H9 (cell line): ENCODE results near the gene MAPKAPK2. TPM values are rescaled to one million over a fixed set of nuclear protein-coding genes. Genes with fewer than 3 reads are reported as not detected.

ENCODE experiments used
- DNase-seq: peaks from one replicate; pipeline ENCODE4 v3.0.0-alpha.2; 2017
- H2AFZ ChIP-seq: one replicate; pipeline ENCODE4 v1.6.1; 2013; ENCODE audit warnings: mild to moderate bottlenecking, low read length, control low read depth, moderate library complexity
- H2AK5ac ChIP-seq: 2 replicates; pipeline ENCODE4 v1.6.1; 2013; ENCODE audit warnings: low read length, control low read depth, mixed read lengths; ENCODE audit not compliant: insufficient read length
- H2BK120ac ChIP-seq: one replicate; pipeline ENCODE4 v1.6.1; 2013; ENCODE audit warnings: low read depth, mild to moderate bottlenecking, low read length, control low read depth, inconsistent platforms; ENCODE audit not compliant: poor library complexity, severe bottlenecking
- H2BK12ac ChIP-seq: 2 replicates; pipeline ENCODE4 v1.6.1; 2013; ENCODE audit warnings: low read length, control low read depth, mixed read lengths, low read depth; ENCODE audit not compliant: insufficient read length
- H2BK15ac ChIP-seq: 2 replicates; pipeline ENCODE4 v1.6.1; 2013; ENCODE audit warnings: low read depth, low read length, control low read depth
- H2BK20ac ChIP-seq: one replicate; pipeline ENCODE4 v1.6.1; 2013; ENCODE audit warnings: low read depth, mild to moderate bottlenecking, low read length, control low read depth, inconsistent platforms; ENCODE audit not compliant: poor library complexity, severe bottlenecking
- H2BK5ac ChIP-seq: 2 replicates; pipeline ENCODE4 v1.6.1; 2013; ENCODE audit warnings: low read length, control low read depth, mixed read lengths; ENCODE audit not compliant: insufficient read length
- H3K14ac ChIP-seq: 2 replicates; pipeline ENCODE4 v1.6.1; 2013; ENCODE audit warnings: low read length, control low read depth; ENCODE audit not compliant: insufficient read depth
- H3K18ac ChIP-seq: 2 replicates; pipeline ENCODE4 v1.6.1; 2013; ENCODE audit warnings: low read depth, mild to moderate bottlenecking, mixed read lengths, low read length, control low read depth; ENCODE audit not compliant: insufficient read length
- H3K23ac ChIP-seq: 2 replicates; pipeline ENCODE4 v1.6.1; 2013; ENCODE audit warnings: low read length, control low read depth, mixed read lengths, low read depth; ENCODE audit not compliant: insufficient read length
- H3K23me2 ChIP-seq: 2 replicates; pipeline ENCODE4 v1.6.1; 2013; ENCODE audit warnings: low read depth, mild to moderate bottlenecking, mixed read lengths, low read length, control low read depth; ENCODE audit not compliant: insufficient read length, poor library complexity, severe bottlenecking
- H3K27ac ChIP-seq: 2 replicates; pipeline ENCODE4 v1.5.1; 2013; ENCODE audit warnings: low read length, control low read depth, mixed read lengths, low read depth; ENCODE audit not compliant: insufficient read length
- H3K27me3 ChIP-seq: 2 replicates; pipeline ENCODE4 v1.6.1; 2013; ENCODE audit warnings: low read length, control low read depth, inconsistent platforms; ENCODE audit not compliant: insufficient read depth
- H3K4ac ChIP-seq: 2 replicates; pipeline ENCODE4 v1.6.1; 2013; ENCODE audit warnings: low read depth, mild to moderate bottlenecking, control low read depth, inconsistent platforms, low read length, moderate library complexity
- H3K4me1 ChIP-seq: 2 replicates; pipeline ENCODE4 v1.6.1; 2013; ENCODE audit warnings: low read length, control low read depth, inconsistent platforms; ENCODE audit not compliant: insufficient read depth
- H3K4me2 ChIP-seq: 2 replicates; pipeline ENCODE4 v1.6.1; 2013; ENCODE audit warnings: low read length, control low read depth, mixed read lengths; ENCODE audit not compliant: insufficient read length, insufficient read depth
- H3K56ac ChIP-seq: 2 replicates; pipeline ENCODE4 v1.6.1; 2013; ENCODE audit warnings: low read depth, mild to moderate bottlenecking, mixed read lengths, low read length, control low read depth; ENCODE audit not compliant: insufficient read length
- H3K79me1 ChIP-seq: 2 replicates; pipeline ENCODE4 v1.6.1; 2013; ENCODE audit warnings: low read depth, mild to moderate bottlenecking, moderate library complexity, low read length, control low read depth, inconsistent platforms; ENCODE audit not compliant: insufficient read depth, poor library complexity, severe bottlenecking
- H3K79me2 ChIP-seq: 2 replicates; pipeline ENCODE4 v1.6.1; 2013; ENCODE audit warnings: low read length, control low read depth, inconsistent platforms; ENCODE audit not compliant: insufficient read depth
- H3K9ac ChIP-seq: 2 replicates; pipeline ENCODE4 v1.6.1; 2013; ENCODE audit warnings: low read length, control low read depth, mixed read lengths; ENCODE audit not compliant: insufficient read length; ENCODE audit errors: extremely low read depth
- H3K9me3 ChIP-seq: one replicate; pipeline ENCODE4 v1.6.1; 2013; ENCODE audit warnings: low read depth, low read length, inconsistent platforms; ENCODE audit not compliant: control insufficient read depth
- H3T11ph ChIP-seq: one replicate; pipeline ENCODE4 v1.6.1; 2013; ENCODE audit warnings: mild to moderate bottlenecking, low read length, control low read depth, inconsistent platforms
- H4K20me1 ChIP-seq: one replicate; pipeline ENCODE4 v1.6.1; 2013; ENCODE audit not compliant: control insufficient read depth, insufficient read length, insufficient read depth
- H4K5ac ChIP-seq: 2 replicates; pipeline ENCODE4 v1.6.1; 2013; ENCODE audit warnings: low read depth, mild to moderate bottlenecking, mixed read lengths, low read length, control low read depth; ENCODE audit not compliant: insufficient read length
- H4K8ac ChIP-seq: replicated peaks from 2 replicates; pipeline ENCODE4 v1.6.1; 2013; ENCODE audit warnings: low read length, control low read depth, mixed read lengths, low read depth; ENCODE audit not compliant: insufficient read length
- H4K91ac ChIP-seq: 2 replicates; pipeline ENCODE4 v1.6.1; 2013; ENCODE audit warnings: low read depth, mild to moderate bottlenecking, moderate library complexity, mixed read lengths, low read length, control low read depth; ENCODE audit not compliant: insufficient read length
- H3K27ac Mint-ChIP-seq, 3 experiments: 2 replicates in 2 of 3; 3 replicates in 1 of 3; pipeline ENCODE4 v1.8.0; 2020 to 2021; ENCODE audit warnings: mixed read lengths in 3 of 3, mild to moderate bottlenecking in 1 of 3, moderate library complexity in 1 of 3
- H3K27me3 Mint-ChIP-seq: 2 replicates; pipeline ENCODE4 v1.8.0; 2021; ENCODE audit warnings: low read depth, mild to moderate bottlenecking, moderate library complexity, mixed read lengths
- H3K36me3 Mint-ChIP-seq, 3 experiments: 2 replicates in 2 of 3; 3 replicates in 1 of 3; pipeline ENCODE4 v1.8.0; 2020 to 2021; ENCODE audit warnings: low read depth in 3 of 3, mixed read lengths in 3 of 3; ENCODE audit not compliant: insufficient read depth in 1 of 3
- H3K4me1 Mint-ChIP-seq, 2 experiments: 2 replicates each; pipeline ENCODE4 v1.8.0; 2020; ENCODE audit warnings: mixed read lengths in 2 of 2
- H3K4me3 Mint-ChIP-seq, 2 experiments: 2 replicates in 1 of 2; 3 replicates in 1 of 2; pipeline ENCODE4 v1.8.0; 2020 to 2021; ENCODE audit warnings: mild to moderate bottlenecking in 2 of 2, mixed read lengths in 2 of 2, moderate library complexity in 1 of 2
- H3K9me3 Mint-ChIP-seq, 2 experiments: 2 replicates in 1 of 2; 3 replicates in 1 of 2; pipeline ENCODE4 v1.8.0; 2020; ENCODE audit warnings: mild to moderate bottlenecking in 2 of 2, mixed read lengths in 2 of 2, moderate library complexity in 1 of 2
- WGBS: extraction: QIAGEN DNeasy Blood & Tissue Kit; methylation state at CpG from one replicate; pipeline ENCODE4 v1.1.7; 2013; ENCODE audit warnings: missing lambda C conversion rate, low lambda C conversion rate, mixed read lengths; ENCODE audit not compliant: insufficient read length; ENCODE audit errors: extremely low coverage; 5-methylcytosine and 5-hydroxymethylcytosine counted together
- total RNA-seq: library from RNA; stranded (reverse); gene quantifications from 2 replicates; pipeline ENCODE4 v1.2.1, GENCODE V29; 2021
- TF ChIP-seq, protein P1 (sequence below): fragments of 200-600 bp; sonication (generic); conservative IDR thresholded peaks from 3 replicates; pipeline ENCODE4 v1.8.0; 2021; ENCODE audit warnings: antibody characterized with exemption, mild to moderate bottlenecking

The MAPKAPK2 gene
- total RNA-seq, 1 experiment from 2014 or later: 50.1 TPM

DNA sequence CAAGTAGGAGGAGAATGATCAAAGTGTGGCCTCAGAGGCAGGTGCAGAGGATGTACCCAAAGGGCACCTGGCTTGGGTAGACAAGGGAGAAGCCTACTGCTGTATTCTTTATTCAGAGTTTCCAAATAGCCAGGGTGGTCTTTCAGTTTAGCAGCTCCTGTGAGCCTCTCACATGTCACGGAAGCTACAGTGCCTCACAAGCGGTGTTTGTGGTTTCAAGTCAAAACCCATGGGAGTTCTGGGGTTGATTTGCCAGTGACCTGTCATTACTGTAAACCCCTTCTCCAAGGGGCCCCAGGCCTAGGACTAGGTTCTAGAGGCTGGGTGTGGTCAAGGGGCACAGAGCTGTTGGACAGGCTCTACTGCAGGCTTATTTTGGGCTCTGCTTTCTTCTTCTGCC is 97.7 kb downstream of the MAPKAPK2 start:
- no peak overlapping the region for H2AFZ ChIP-seq
- H2BK12ac ChIP-seq: no peak overlapping the region
- H4K91ac ChIP-seq: no peak overlapping the region
- no peak for DNase-seq
- H3K9me3 ChIP-seq: no peaks in the 10 kb centered on the region
- no peak overlapping the region for H2BK120ac ChIP-seq
- Mint-ChIP-seq H3K36me3 (no peaks in the 10 kb centered on the region), H3K27ac (no peak overlapping the region), H3K4me3 (no peak overlapping the region), H3K9me3 (no peaks in the 10 kb centered on the region), H3K4me1 (peaks cover 6 to 14% of the 10 kb centered on the region in 2 experiments), H3K27me3 (peaks cover 14% of the 10 kb centered on the region)
- no peak overlapping the region for H3T11ph ChIP-seq
- H2AK5ac ChIP-seq: no peak overlapping the region
- no peak overlapping the region for H3K14ac ChIP-seq
- no peak overlapping the region for H3K56ac ChIP-seq
- H3K79me2 ChIP-seq: no peaks in the 10 kb centered on the region
- no peak overlapping the region for H3K23ac ChIP-seq
- no peaks in the 10 kb centered on the region for H4K20me1 ChIP-seq
- H3K79me1 ChIP-seq: no peaks in the 10 kb centered on the region
- H3K27ac ChIP-seq: no peak overlapping the region
- no peaks in the 10 kb centered on the region for H3K27me3 ChIP-seq
- H3K23me2 ChIP-seq: no peaks in the 10 kb centered on the region
- H2BK15ac ChIP-seq: no peak overlapping the region
- no peak overlapping the region for H2BK5ac ChIP-seq
- no peak overlapping the region for H3K4ac ChIP-seq
- no CpG with 5 or more reads among the region's 2 CpGs for WGBS
- no peak overlapping the region for H3K9ac ChIP-seq
- H4K5ac ChIP-seq: no peak overlapping the region
- TF ChIP-seq, protein P1, sequence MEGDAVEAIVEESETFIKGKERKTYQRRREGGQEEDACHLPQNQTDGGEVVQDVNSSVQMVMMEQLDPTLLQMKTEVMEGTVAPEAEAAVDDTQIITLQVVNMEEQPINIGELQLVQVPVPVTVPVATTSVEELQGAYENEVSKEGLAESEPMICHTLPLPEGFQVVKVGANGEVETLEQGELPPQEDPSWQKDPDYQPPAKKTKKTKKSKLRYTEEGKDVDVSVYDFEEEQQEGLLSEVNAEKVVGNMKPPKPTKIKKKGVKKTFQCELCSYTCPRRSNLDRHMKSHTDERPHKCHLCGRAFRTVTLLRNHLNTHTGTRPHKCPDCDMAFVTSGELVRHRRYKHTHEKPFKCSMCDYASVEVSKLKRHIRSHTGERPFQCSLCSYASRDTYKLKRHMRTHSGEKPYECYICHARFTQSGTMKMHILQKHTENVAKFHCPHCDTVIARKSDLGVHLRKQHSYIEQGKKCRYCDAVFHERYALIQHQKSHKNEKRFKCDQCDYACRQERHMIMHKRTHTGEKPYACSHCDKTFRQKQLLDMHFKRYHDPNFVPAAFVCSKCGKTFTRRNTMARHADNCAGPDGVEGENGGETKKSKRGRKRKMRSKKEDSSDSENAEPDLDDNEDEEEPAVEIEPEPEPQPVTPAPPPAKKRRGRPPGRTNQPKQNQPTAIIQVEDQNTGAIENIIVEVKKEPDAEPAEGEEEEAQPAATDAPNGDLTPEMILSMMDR: no peak
- H2BK20ac ChIP-seq: no peak overlapping the region
- no peak overlapping the region for H3K4me2 ChIP-seq
- H3K4me1 ChIP-seq: no peaks in the 10 kb centered on the region
- no peak overlapping the region for H4K8ac ChIP-seq
- no peak overlapping the region for H3K18ac ChIP-seq
